GM23248 (cell line): ENCODE data around the gene GNAS-AS1. TPM values are rescaled to one million over a fixed set of nuclear protein-coding genes. Genes with fewer than 3 reads are reported as not detected.

Source experiments
- DNase-seq: peaks from one replicate; pipeline ENCODE4 v3.0.0-alpha.2; 2015
- H2AFZ ChIP-seq: fragments of 200-600 bp; sonication (generic); 2 replicates; pipeline ENCODE4 v1.6.1; 2016; ENCODE audit warnings: antibody characterized with exemption
- H3F3A ChIP-seq: fragments of 200-600 bp; sonication (generic); 2 replicates; pipeline ENCODE4 v1.6.1; 2016; ENCODE audit warnings: mild to moderate bottlenecking, antibody characterized with exemption, mixed run types; ENCODE audit not compliant: insufficient read depth
- H3K27ac ChIP-seq: fragments of 200-600 bp; sonication (generic); 2 replicates; pipeline ENCODE4 v1.5.1; 2016; ENCODE audit warnings: mild to moderate bottlenecking
- H3K27me3 ChIP-seq: fragments of 200-600 bp; sonication (generic); replicated peaks from 2 replicates; pipeline ENCODE4 v1.6.1; 2016; ENCODE audit warnings: mild to moderate bottlenecking; ENCODE audit not compliant: insufficient read depth
- H3K36me3 ChIP-seq: fragments of 200-600 bp; sonication (generic); 2 replicates; pipeline ENCODE4 v1.6.1; 2016; ENCODE audit warnings: low read depth, mild to moderate bottlenecking
- H3K4me1 ChIP-seq: fragments of 200-600 bp; sonication (generic); 2 replicates; pipeline ENCODE4 v1.6.1; 2016; ENCODE audit warnings: mild to moderate bottlenecking; ENCODE audit not compliant: insufficient read depth
- H3K4me2 ChIP-seq: fragments of 200-600 bp; sonication (generic); one replicate; pipeline ENCODE4 v1.6.1; 2016; ENCODE audit warnings: mild to moderate bottlenecking; ENCODE audit not compliant: unreplicated experiment
- H3K4me3 ChIP-seq: fragments of 200-600 bp; sonication (generic); 2 replicates; pipeline ENCODE4 v1.5.1; 2016; ENCODE audit warnings: mild to moderate bottlenecking
- H3K79me2 ChIP-seq: fragments of 200-600 bp; sonication (generic); 2 replicates; pipeline ENCODE4 v1.6.1; 2016; ENCODE audit warnings: mild to moderate bottlenecking; ENCODE audit not compliant: insufficient read depth
- H3K9ac ChIP-seq: fragments of 200-600 bp; sonication (generic); 2 replicates; pipeline ENCODE4 v1.6.1; 2016; ENCODE audit warnings: mild to moderate bottlenecking
- H3K9me2 ChIP-seq: fragments of 200-600 bp; sonication (generic); 2 replicates; pipeline ENCODE4 v1.6.1; 2016; ENCODE audit warnings: mixed run types, mild to moderate bottlenecking, moderate library complexity; ENCODE audit not compliant: insufficient read depth
- H3K9me3 ChIP-seq: fragments of 200-600 bp; sonication (generic); one replicate; pipeline ENCODE4 v1.6.1; 2017; ENCODE audit warnings: low read depth
- H4K20me1 ChIP-seq: fragments of 200-600 bp; sonication (generic); 2 replicates; pipeline ENCODE4 v1.6.0; 2016; ENCODE audit not compliant: insufficient read depth
- EZH2 ChIP-seq: fragments of 200-600 bp; sonication (generic); IDR thresholded peaks from 2 replicates; pipeline ENCODE4 v1.6.1; 2018; ENCODE audit warnings: antibody characterized with exemption, mild to moderate bottlenecking; ENCODE audit not compliant: insufficient read depth, poor library complexity, severe bottlenecking
- EZH2phosphoT487 ChIP-seq: fragments of 200-600 bp; sonication (generic); IDR thresholded peaks from 2 replicates; pipeline ENCODE4 v1.6.1; 2018; ENCODE audit warnings: antibody characterized with exemption, moderate library complexity, mild to moderate bottlenecking, low read depth; ENCODE audit not compliant: insufficient read depth
- WGBS, 2 experiments: methylation state at CpG; one replicate each; pipeline ENCODE4 v1.1.6; 2015 to 2017; ENCODE audit warnings: low lambda C conversion rate in 2 of 2, low coverage in 1 of 2; ENCODE audit errors: missing lambda C conversion rate in 2 of 2; 5-methylcytosine and 5-hydroxymethylcytosine counted together
- in situ Hi-C: fragments of 300-500 bp; cut with MboI; formaldehyde crosslinking; loops from 2 replicates; pipeline ENCODE4 v1.15.0; 2020
- polyA plus RNA-seq: library from polyadenylated mRNA; unstranded; fragments of >200 nt; fragmentation: Nextera tagmentation; extraction: Ambion mirVana; gene quantifications from 2 replicates; pipeline ENCODE4 v1.2.1, GENCODE V29; 2016
- total RNA-seq: library from RNA; depleted of rRNA; stranded (reverse); fragments of >200 nt; shearing (Covaris generic); gene quantifications from 2 replicates; pipeline ENCODE4 v1.2.3, GENCODE V29; 2014

The GNAS-AS1 gene
- total and polyA plus RNA-seq, 2 experiments from 2014 or later = 0.97 to 1.0 TPM

GRCh38 chr20:58810116-58810878 lies 40.4 kb downstream of the GNAS-AS1 start:
- no peak overlapping the region for H3K4me3 ChIP-seq
- in situ Hi-C loops = no loop called here
- H3F3A ChIP-seq = no peaks in the 10 kb centered on the region
- H3K9ac ChIP-seq = no peak overlapping the region
- WGBS, 2 experiments = 60 to 61% methylated on average over 19 of the region's 19 CpGs
- H3K4me1 ChIP-seq = no peaks in the 10 kb centered on the region
- no peaks in the 10 kb centered on the region for H3K9me2 ChIP-seq
- no peak overlapping the region for H2AFZ ChIP-seq
- H4K20me1 ChIP-seq = no peaks in the 10 kb centered on the region
- no peak overlapping the region for H3K27ac ChIP-seq
- H3K9me3 ChIP-seq = no peaks in the 10 kb centered on the region
- H3K4me2 ChIP-seq = no peak overlapping the region
- peak; percentile 41 for DNase-seq
- peaks cover 62% of the 10 kb centered on the region for H3K27me3 ChIP-seq
- H3K36me3 ChIP-seq = no peaks in the 10 kb centered on the region
- no peaks in the 10 kb centered on the region for H3K79me2 ChIP-seq
- no peak for TF ChIP-seq EZH2phosphoT487
- TF ChIP-seq EZH2 = no peak

DNA sequence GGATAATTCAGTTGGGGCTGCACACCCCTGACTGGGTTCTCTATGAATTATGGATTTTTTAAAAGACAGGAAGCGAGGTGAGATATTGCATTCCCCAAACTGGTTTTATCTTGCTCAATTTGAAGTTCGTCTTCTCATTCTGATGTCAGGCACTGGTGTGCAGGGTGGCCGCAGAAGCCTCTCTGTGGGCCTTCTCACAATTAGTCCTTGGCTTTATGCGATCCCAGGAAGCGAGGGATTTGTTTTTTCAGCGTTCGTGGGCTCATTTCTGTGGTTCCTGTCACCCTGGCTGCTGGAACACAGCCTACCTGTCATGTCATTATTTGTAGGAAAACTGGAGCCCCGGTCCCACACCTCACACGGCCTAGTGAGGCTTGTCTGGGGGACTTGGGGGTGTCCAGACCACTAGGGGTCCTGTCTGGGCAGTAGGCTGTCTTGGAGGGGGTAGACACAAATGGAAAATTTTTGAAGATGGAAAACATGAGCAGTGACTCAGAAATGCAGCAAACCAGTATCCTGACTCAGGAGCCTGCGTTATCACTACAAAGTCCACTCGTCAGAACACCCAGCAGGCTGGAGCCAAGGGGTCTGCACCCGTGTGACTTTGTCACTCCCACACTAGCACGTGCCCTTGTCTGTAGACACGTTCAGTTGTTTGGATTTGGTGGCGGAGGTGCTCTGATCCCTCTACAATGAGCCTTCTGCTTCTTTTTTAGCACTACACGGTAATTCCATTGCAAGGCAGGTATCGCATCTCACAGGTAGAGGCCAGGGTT lies 42.2 kb downstream of the GNAS-AS1 start:
- Histone ChIP-seq H3K27me3 (peaks cover 68% of the 10 kb centered on the region), H3K79me2 (no peaks in the 10 kb centered on the region), H3K4me3 (no peak overlapping the region), H3K9me3 (no peaks in the 10 kb centered on the region), H3K36me3 (no peaks in the 10 kb centered on the region), H3F3A (no peaks in the 10 kb centered on the region), H2AFZ (no peak overlapping the region), H3K9ac (no peak overlapping the region), H3K9me2 (no peaks in the 10 kb centered on the region), H3K4me1 (no peaks in the 10 kb centered on the region), H4K20me1 (no peaks in the 10 kb centered on the region), H3K4me2 (no peak overlapping the region), H3K27ac (no peak overlapping the region)
- peak; percentile 31 for DNase-seq
- WGBS, 2 experiments = 51 to 52% methylated on average over 15 to 17 of the region's 17 CpGs
- in situ Hi-C loops = no loop called here
- TF ChIP-seq EZH2phosphoT487 (no peak), EZH2 (no peak)

DNA sequence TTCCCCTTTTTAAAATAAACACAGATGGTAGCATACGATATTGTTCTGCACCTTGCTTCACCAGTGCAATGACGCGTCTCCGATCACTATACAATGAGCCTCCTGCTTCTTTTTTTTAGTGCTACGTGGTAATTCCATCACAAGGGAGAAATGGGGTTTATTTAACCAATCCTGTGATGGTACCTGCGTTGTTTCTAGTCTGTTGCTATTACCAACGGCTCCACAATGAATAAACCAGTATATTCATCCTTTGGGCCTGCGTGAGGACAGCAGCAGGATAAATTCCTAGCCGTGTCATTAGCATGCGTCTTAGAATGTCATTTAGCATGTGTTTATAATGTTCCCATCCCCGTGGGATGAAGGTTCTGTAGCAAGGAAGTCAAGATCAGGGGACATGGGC lies 42.9 kb downstream of the GNAS-AS1 start:
- Histone ChIP-seq H3K36me3 (no peaks in the 10 kb centered on the region), H3K27ac (no peak overlapping the region), H3K4me1 (no peaks in the 10 kb centered on the region), H3K9me3 (no peaks in the 10 kb centered on the region), H3K9me2 (no peaks in the 10 kb centered on the region), H3K79me2 (no peaks in the 10 kb centered on the region), H2AFZ (no peak overlapping the region), H3K9ac (no peak overlapping the region), H3F3A (no peaks in the 10 kb centered on the region), H3K27me3 (peaks cover 73% of the 10 kb centered on the region), H3K4me3 (no peak overlapping the region), H3K4me2 (no peak overlapping the region), H4K20me1 (no peaks in the 10 kb centered on the region)
- in situ Hi-C loops = no loop called here
- DNase-seq = no peak
- WGBS, 2 experiments = 66 to 72% methylated on average over 11 of the region's 11 CpGs
- TF ChIP-seq EZH2 = no peak
- TF ChIP-seq EZH2phosphoT487 = no peak

- no peak for DNase-seq
- Histone ChIP-seq H3K27ac (no peak overlapping the region), H4K20me1 (no peaks in the 10 kb centered on the region), H3K9ac (no peak overlapping the region), H3K27me3 (peaks cover 52% of the 10 kb centered on the region), H3K36me3 (no peaks in the 10 kb centered on the region), H3K9me3 (no peaks in the 10 kb centered on the region), H3K4me3 (no peak overlapping the region), H3K79me2 (no peaks in the 10 kb centered on the region), H3K9me2 (no peaks in the 10 kb centered on the region), H3K4me2 (no peak overlapping the region), H3K4me1 (no peaks in the 10 kb centered on the region), H2AFZ (no peak overlapping the region), H3F3A (no peaks in the 10 kb centered on the region)
- no peak for TF ChIP-seq EZH2
- TF ChIP-seq EZH2phosphoT487 = no peak
- WGBS, 2 experiments = 77 to 79% methylated on average over 17 to 18 of the region's 18 CpGs
- in situ Hi-C loops = no loop called here
These were observed 47.2 kb downstream of the GNAS-AS1 start for GRCh38 chr20:58803533-58803932.
